GM21529 (cell line): ENCODE data around the gene USP32.
"Not testable (repeated sequence)": the region's sequence is repeated elsewhere in the genome, so short reads cannot be mapped to it uniquely, and the experiment has no call there.

Experiments
- ATAC-seq: cut with Tn5 transposase; IDR thresholded peaks from one replicate; pipeline ENCODE4 v1.9.1; 2021; ENCODE audit not compliant: unreplicated experiment

The USP32 gene

DNA sequence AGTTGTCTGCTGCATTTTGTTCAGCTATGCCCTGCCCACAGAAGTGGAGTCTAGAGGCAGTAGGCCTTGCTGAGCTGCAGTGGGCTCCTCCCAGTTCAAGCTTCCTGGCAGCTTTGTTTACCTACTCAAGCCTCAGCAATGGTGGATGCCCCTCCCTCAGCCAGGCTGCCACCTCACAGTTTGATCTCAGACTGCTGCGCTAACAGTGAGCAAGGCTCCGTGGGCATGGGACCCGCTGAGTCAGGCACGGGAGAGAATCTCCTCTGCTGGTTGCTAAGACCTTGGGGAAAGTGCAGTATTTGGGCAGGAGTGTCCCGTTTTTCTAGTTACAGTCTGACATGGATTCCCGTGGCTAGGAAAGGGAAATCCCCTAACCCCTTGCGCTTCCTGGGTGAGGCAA is 49.4 kb downstream of the USP32 start:
- ATAC-seq, result not testable (repeated sequence)

DNA sequence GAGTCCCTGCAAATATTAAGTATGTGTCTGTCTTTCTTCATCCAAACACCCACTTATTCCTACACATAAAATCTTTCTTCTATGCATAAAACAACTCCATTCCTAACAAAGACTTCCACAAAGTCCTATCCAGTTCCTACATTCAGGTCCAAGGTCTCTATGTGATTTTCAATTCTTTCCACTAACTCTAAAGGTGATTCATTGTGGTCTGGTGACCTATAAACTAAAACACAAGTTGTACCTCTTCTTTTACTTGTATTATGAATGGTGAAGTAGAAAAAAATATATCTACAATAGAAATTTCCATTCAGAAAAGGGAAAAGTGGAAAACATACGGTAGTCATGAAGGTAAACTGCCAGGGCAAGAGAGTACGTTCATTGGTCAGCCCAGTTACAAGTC is 56.6 kb downstream of the USP32 start:
- ATAC-seq, result no peak

- ATAC-seq, result no peak
Observed at GRCh38 chr17:60333628-60334031, 58.3 kb downstream of the USP32 start.

DNA sequence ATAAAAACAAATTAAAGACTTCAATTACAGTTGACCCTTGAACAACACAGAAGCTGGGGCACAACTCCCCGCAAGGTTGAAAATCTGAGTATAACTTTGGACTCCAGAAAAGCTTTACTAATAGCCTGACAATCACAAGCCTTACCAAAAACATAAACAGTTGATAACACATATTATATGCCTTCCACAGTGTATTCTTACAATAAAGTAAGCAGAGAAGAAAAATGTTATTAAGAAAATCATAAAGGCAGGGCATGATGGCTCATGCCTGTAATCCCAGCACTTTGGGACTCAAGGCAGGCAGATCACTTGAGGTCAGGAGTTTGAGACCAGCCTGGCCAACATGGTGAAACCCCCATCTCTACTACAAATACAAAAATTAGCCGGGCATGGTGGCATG is 58.9 kb downstream of the USP32 start:
- not testable (repeated sequence) for ATAC-seq

- ATAC-seq, result no peak
Observed at GRCh38 chr17:60332574-60332973, 59.4 kb downstream of the USP32 start.

- ATAC-seq, result no peak
Observed at GRCh38 chr17:60330731-60331130, 61.2 kb downstream of the USP32 start.

GRCh38 chr17:60328679-60329078 is 63.3 kb downstream of the USP32 start:
- no peak for ATAC-seq

DNA sequence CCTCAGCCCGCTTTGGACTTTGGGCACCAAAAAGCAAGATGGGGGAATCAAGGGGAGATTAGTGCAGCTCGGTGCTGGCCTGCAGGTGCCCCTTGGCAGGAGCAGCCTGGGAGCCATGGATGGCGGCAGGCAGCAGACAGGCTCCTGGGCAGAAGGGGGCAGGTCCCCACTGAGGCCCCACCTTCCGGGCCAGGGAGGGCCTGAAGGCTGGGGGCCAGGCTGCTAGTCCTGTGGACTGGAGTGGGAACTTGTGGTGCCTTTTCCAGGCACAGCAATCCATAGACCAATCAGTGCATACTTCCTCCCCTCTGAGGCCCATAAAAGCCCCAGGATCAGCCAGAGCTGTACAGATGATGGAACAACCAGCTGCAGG is 64.0 kb downstream of the USP32 start:
- ATAC-seq, result no peak

DNA sequence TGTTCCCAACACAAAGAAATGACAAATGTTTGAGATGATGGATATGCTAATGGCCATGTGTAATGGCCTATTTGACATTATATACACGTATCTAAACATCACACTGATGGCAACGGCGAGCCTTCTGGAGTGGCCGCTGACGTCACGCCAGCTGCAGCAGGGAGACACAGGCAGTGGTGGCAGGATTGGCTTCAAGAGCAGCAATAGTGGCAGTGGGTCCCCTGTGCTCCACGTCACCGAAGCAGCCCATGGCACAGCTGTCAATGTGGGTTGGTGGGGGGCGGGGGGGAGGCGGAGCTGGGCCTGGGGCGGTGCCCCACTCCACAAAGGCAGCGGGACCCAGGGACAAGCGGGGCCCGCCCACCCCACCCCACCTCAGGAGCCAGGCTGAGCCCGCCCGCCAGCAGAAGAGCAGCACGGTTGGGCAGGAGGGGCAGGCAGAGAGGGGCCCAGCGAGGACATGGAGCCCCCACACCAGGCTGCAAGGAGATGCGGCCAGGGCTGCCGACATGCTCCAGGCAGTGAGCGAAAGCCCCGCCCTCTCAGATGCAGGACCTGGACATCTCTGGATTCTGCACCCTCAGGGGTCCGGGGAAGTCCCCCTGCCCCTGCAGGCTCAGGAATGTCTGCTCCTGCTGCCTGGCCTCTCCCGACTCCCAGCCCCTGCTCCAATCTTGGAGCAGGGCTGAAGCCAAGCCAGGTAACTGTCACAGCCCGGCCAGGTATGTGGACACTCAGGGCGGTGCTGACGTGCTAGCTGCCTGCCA is 64.6 kb downstream of the USP32 start:
- ATAC-seq, result no peak

- no peak for ATAC-seq
Observed at GRCh38 chr17:60326702-60327101, 65.2 kb downstream of the USP32 start.

- ATAC-seq, result no peak
Observed at GRCh38 chr17:60325730-60326524, 66.0 kb downstream of the USP32 start.

- ATAC-seq, result no peak
Observed at GRCh38 chr17:60323754-60324153, 68.2 kb downstream of the USP32 start.

DNA sequence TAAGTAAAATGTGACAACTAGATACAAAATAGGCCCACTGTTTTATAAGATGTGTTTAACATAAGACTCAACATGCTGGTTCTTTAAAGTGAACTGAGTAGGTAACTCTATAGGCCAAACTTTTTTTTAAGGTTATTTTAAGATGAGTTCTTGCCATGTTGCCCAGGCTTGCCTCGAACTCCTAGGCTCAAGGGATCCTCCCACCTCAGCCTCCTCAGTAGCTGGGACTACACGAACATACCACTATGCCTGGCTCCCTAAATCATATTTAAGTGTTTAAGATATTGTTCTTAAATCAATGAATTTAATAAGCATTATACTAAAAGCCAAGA is 69.9 kb downstream of the USP32 start:
- ATAC-seq, result no peak

DNA sequence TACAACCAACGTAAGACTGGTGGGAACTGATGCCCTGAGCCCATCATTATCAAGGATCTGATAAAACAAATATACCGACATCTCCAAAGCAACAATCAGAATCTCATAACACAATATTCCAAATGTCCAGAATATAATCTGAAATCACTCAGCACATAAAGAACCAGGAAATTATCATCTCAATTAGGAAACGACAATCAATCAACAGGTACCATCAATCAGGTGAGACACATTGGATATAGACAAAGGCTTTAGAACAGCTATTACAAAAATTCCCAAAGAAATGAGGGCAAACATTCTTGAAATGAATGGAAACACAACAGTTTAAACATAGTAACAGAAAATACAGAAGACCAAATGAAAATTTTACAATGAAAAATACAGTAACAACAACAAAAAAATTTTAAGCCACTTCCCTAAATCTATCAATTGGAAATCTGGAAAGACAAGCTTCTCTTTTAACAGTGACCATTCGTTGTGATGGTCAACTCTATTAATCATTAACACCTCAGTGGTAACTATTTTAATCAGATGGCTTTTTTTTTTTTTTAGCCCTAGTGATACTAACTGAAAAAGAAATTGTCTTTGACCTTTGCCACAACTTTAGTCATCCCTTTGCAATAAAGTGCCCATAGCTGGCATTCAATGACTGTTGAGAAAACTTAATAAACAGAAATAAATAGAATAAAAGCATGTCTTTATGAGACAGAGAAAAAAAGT is 70.4 kb downstream of the USP32 start:
- ATAC-seq, result no peak

GRCh38 chr17:60318830-60319229 is 73.1 kb downstream of the USP32 start:
- ATAC-seq, result no peak

GRCh38 chr17:60318326-60318725 is 73.6 kb downstream of the USP32 start:
- ATAC-seq, result no peak

DNA sequence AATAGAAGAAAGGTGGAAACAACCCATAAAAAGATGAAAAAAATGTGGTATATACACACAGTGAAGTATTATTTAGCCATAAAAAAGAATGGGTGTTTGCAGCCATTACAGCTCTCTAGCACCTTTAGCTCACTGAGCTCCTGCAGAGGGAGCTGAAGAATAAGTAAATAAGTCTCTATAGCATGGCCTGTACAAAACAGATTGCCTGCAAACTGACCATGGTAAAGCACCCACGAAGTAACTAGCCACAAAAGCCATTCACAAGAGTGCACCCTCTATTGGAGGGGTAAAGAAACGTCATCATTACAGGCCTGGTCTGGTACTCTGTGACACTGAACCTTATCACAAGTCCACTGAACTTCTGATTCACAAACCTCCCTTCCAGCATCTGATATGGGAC is 76.3 kb downstream of the USP32 start:
- no peak for ATAC-seq

DNA sequence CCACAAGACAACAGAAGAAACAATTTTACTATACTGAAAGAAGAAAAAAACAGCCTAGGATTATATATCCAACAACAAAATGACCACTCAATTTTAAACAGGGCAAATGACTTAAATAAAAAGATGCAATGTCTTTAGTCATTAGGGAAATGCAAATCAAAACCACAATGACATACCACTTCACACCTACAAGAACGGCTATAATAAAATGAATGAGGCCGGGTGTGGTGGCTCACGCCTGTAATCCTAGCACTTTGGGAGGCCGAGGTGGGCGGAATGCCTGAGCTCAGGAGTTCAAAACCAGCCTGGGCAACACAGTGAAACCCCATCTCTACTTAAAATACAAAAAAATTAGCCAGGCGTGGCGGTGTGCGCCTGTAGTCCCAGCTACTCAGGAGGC is 77.0 kb downstream of the USP32 start:
- peak; percentile 42 for ATAC-seq

- ATAC-seq, result peak; percentile 57
Observed at GRCh38 chr17:60314423-60314822, 77.5 kb downstream of the USP32 start.

DNA sequence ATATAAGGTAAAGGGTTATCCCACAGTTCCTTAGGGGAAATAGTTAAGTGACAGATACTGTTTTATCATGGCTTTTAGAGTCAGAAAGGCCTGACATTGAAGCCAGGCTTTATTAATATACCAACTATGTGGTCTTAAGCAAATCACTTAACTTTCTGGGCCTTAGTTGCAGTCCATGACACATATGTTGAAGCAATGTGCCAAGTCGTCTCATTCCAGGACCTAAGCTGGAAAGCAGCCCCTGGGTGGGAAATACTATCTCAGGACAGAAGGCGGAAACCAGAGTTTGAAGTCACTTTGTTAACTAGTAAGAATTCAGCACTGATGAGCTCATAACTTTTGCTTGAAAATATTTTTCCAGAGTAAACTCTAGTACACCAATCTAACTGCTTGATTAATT is 80.0 kb downstream of the USP32 start:
- no peak for ATAC-seq

- ATAC-seq, result no peak
Observed at GRCh38 chr17:60311186-60311585, 80.7 kb downstream of the USP32 start.

DNA sequence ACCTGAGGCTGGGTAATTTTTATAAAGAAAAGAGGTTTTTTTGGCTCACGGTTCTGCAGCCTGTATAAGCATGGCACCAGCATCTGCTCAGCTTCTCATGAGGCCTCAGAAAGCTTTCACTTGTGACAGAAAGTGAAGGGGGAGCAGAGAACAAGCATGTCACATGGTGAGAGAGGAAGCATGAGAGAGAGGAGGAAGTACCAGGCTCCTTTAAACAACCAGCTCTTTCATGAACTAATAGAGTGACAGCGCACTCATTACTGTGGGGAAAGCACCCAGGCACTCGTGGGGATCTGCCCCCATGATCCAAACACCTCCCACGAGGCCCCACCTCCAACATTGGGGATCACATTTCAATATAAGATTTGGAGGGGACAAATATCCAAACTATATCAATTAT is 86.8 kb downstream of the USP32 start:
- peak; percentile 87 for ATAC-seq
